ENCODE measurements around the gene STARD9. TPM values are rescaled to one million over a fixed set of nuclear protein-coding genes. Genes with fewer than 3 reads are reported as not detected.

The STARD9 gene
- total and polyA plus RNA-seq, 2 of the 4 experiments (the other 2 are of a cell fraction): 2.0 to 3.2 TPM

- Histone ChIP-seq H2AK9ac (replicated peaks; ENCODE audit: low read depth, low read length, poor library complexity) (no peak overlapping the region), H3K9ac (ENCODE audit: low read depth, low read length) (no peak overlapping the region), H4K20me1 (ENCODE audit: insufficient read depth, low read length) (no peaks in the 10 kb centered on the region), H3K79me1 (ENCODE audit: low read depth in 1 of 2, low read length in 2 of 2) (no peaks in the 10 kb centered on the region; a peak in 1 of 4 replicates), H3K27ac (ENCODE audit: insufficient read depth, low read length) (no peak overlapping the region), H3K23ac (ENCODE audit: low read depth, low read length) (no peak overlapping the region), H3K9me1 (ENCODE audit: insufficient read depth, low read length) (no peaks in the 10 kb centered on the region), H3K9me3 (ENCODE audit: control insufficient read depth, insufficient read depth, low read length) (no peaks in the 10 kb centered on the region), H2BK5ac (ENCODE audit: low read depth, low read length, poor library complexity, severe bottlenecking) (no peak overlapping the region), H3K4ac (ENCODE audit: low read depth, low read length) (no peak overlapping the region), H2AFZ (replicated peaks; ENCODE audit: low read length, poor library complexity) (no peak overlapping the region), H2AK5ac (ENCODE audit: low read depth, low read length) (no peak overlapping the region), H2BK120ac (ENCODE audit: low read depth, low read length) (no peak overlapping the region), H3K4me2 (ENCODE audit: low read depth, low read length) (no peak overlapping the region), H3K18ac (ENCODE audit: low read depth, low read length) (no peak overlapping the region), H4K5ac (ENCODE audit: low read depth, low read length) (no peak overlapping the region), H3K36me3 (ENCODE audit: control insufficient read depth, insufficient read depth, low read length) (peaks cover 19% of the 10 kb centered on the region), H4K8ac (ENCODE audit: low read depth in 2 of 2, low read length in 2 of 2) (no peak overlapping the region), H2BK15ac (ENCODE audit: low read depth, low read length) (no peak overlapping the region), H3K4me1 (ENCODE audit: control insufficient read depth, insufficient read depth, low read length) (no peaks in the 10 kb centered on the region), H3K4me3 (ENCODE audit: insufficient read depth, low read depth, low read length) (no peak overlapping the region), H2BK20ac (ENCODE audit: low read depth, low read length) (no peak overlapping the region), H3K56ac (ENCODE audit: extremely low read depth, insufficient read depth, low read length) (no peak overlapping the region), H3K27me3 (ENCODE audit: control insufficient read depth, insufficient read depth, low read length) (no peaks in the 10 kb centered on the region), H4K91ac (ENCODE audit: insufficient read depth, low read depth, low read length) (no peak overlapping the region), H3K14ac (replicated peaks; ENCODE audit: low read depth, low read length) (no peak overlapping the region)
- in situ Hi-C loops (cut with MboI; ENCODE audit: low sequenced_read_pairs) (no loop called here), dilution Hi-C loops (cut with HindIII; ENCODE audit: low sequenced_read_pairs, unreplicated experiment) (no loop called here), intact Hi-C loops (cut with micrococcal nuclease) (no loop called here)
- WGBS, 2 experiments (ENCODE audit: extremely low coverage in 2 of 2, insufficient read length in 1 of 2): no CpG with 5 or more reads among the region's 1 CpG
- ChIA-PET POLR2A (ENCODE audit: unreplicated experiment) (no interaction called here), CTCF (no interaction called here)
- no peak for ATAC-seq (ENCODE audit: low read depth)
- BruUV-seq (replicated peaks): no TSS peak
- DNase-seq: no peak
- TF ChIP-seq BHLHE40 (IDR thresholded peaks at IDR 0.05; ENCODE audit: low read depth, low read length) (no peak), RCOR1 (IDR thresholded peaks at IDR 0.05; ENCODE audit: insufficient replicate concordance, low read length) (no peak), NFE2L2 (IDR thresholded peaks at IDR 0.05; ENCODE audit: low read depth, low read length) (no peak)
These were observed 42.2 kb upstream of the STARD9 start for GRCh38 chr15:42533246-42533645.

Measured in IMR-90 (cell line).